22Rv1 (cell line): ENCODE data around the gene GP5.

Experiments
- H3K27ac ChIP-seq: fragments of 450-650 bp; 2 replicates; pipeline ENCODE4 v1.5.1; 2017
- ZFX ChIP-seq: fragments of 450-650 bp; IDR thresholded peaks from 2 replicates; pipeline ENCODE4 v1.6.1; 2017; ENCODE audit warnings: antibody characterized with exemption, borderline replicate concordance
- TF ChIP-seq, protein P1 (sequence below): fragments of 450-650 bp; IDR thresholded peaks from 2 replicates; pipeline ENCODE4 v1.5.1; 2017; ENCODE audit warnings: mild to moderate bottlenecking

GP5 gene, protein sequence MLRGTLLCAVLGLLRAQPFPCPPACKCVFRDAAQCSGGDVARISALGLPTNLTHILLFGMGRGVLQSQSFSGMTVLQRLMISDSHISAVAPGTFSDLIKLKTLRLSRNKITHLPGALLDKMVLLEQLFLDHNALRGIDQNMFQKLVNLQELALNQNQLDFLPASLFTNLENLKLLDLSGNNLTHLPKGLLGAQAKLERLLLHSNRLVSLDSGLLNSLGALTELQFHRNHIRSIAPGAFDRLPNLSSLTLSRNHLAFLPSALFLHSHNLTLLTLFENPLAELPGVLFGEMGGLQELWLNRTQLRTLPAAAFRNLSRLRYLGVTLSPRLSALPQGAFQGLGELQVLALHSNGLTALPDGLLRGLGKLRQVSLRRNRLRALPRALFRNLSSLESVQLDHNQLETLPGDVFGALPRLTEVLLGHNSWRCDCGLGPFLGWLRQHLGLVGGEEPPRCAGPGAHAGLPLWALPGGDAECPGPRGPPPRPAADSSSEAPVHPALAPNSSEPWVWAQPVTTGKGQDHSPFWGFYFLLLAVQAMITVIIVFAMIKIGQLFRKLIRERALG

DNA sequence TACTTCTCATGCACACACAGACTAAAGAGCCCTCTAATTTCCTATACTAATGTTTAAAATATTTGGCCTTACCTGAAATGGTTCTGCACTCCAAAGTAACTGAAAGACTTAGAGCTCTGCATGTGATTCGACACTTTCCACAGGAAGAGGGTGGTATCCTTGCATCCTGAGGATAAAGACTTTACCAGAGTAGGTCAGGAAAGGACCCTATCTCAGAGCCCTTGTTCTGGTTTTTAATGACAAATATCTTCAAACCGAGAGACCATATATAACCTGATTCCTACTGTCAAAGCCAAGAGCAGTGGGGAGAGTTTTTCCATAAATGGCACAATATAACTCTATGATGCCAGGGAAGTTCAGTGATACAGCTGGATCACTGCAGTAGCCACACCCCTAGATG, at the start of gene GP5:
Gene GP5 (minus strand): TSS at position 101 of the 400 bp plus-strand sequence. CDS start 984 bp downstream, outside the sequence.
- TF ChIP-seq ZFX = no peak
- TF ChIP-seq, protein P1, sequence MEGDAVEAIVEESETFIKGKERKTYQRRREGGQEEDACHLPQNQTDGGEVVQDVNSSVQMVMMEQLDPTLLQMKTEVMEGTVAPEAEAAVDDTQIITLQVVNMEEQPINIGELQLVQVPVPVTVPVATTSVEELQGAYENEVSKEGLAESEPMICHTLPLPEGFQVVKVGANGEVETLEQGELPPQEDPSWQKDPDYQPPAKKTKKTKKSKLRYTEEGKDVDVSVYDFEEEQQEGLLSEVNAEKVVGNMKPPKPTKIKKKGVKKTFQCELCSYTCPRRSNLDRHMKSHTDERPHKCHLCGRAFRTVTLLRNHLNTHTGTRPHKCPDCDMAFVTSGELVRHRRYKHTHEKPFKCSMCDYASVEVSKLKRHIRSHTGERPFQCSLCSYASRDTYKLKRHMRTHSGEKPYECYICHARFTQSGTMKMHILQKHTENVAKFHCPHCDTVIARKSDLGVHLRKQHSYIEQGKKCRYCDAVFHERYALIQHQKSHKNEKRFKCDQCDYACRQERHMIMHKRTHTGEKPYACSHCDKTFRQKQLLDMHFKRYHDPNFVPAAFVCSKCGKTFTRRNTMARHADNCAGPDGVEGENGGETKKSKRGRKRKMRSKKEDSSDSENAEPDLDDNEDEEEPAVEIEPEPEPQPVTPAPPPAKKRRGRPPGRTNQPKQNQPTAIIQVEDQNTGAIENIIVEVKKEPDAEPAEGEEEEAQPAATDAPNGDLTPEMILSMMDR = no peak
- no peak within 1 kb of the TSS for H3K27ac ChIP-seq

DNA sequence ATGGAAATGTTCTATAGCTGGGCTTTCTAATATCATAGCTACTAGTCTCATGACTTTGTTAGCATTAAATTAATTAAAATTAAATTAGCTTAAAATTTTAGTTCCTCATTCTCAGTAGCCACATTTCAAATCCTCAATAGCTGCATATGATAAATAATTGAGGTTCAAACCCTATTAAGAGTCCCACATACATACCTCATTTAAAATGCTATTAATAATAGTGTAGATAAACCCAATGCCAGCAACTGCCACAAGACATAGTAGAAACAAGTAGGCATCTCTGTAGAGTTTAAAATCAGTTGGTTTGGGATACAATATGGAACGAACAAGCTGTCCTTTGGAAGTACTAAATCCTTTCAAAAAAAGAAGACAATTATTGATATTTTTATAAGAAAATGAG, 48.6 kb upstream of the GP5 start:
- no peak overlapping the region for H3K27ac ChIP-seq
- no peak for TF ChIP-seq ZFX

DNA sequence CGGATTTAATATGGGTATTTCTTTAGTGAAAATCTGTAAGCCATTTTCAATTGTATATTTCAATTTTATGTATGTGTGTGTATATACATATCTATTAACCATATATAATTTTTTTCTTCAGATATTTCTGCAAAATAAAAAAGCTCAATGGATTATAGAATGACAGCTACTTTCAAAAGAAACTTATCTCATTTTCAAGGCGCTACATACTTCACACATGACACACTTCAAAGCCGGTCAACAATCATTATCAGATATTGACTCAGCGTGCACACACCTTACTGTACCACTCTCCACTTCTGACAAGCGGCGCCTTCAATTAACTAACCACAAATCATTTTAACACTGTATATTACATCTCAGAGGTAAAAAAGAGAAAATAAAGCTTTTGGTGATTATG, 48.1 kb upstream of the GP5 start:
- H3K27ac ChIP-seq = no peak overlapping the region
- TF ChIP-seq, protein P1 = no peak
- no peak for TF ChIP-seq ZFX

DNA sequence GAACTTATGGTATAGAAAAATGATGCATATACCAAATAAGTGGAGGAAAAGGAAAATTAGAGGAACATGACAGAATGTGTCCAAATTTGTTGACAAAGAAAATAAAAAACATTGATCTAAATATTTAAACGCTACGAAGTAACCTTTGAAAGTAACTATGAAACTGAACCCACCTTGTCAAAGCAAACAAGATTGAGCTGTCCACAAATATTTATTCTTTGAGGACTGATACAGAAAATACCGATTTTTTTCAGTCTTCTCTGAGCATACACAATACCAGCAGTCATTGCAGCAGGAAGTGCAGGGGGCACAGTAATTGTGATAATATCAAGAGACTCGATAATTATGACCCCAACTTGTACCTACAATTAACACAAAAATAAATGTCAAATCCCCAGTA, 47.7 kb upstream of the GP5 start:
- TF ChIP-seq ZFX = no peak
- TF ChIP-seq, protein P1 = no peak
- no peak overlapping the region for H3K27ac ChIP-seq

DNA sequence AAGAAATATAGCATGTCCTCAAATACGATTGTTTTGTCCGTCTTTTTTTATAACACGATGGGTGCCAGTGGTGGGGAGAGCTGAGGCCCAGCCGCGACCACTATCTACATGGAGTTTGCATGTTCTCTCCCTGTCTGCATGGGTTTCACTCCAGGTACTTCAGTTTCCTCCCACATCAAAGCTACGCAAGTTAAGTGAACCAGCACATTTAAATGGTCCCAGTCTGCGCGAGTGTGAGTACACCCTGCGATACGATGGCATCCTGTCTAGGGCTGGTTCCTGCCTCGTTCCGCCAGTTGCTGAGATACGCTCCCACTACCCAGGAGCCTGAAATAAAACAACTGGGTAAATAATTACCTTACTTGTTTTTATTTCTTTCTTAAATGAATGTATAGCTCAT, 47.1 kb upstream of the GP5 start:
- no peak overlapping the region for H3K27ac ChIP-seq
- TF ChIP-seq, protein P1 = no peak
- TF ChIP-seq ZFX = no peak

DNA sequence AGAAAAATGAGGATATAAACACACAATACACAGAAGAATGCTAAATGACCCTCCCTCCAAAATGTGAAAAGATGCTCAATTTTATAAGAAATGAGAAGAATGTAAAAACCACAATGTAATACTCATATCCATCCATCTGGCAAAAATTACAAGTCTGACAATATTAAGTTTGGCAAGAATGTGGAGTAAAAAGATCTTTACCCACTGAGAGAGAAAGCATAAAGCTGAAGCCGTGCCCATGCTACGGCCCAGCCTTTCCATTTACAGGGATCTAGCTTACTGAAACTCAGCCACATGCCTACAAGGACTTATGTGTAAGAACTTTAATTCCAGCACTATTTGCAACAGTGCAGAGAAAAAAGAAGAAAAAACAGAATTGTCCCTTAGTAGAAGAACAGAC, 44.8 kb upstream of the GP5 start:
- no peak for TF ChIP-seq ZFX
- TF ChIP-seq, protein P1 = no peak
- no peak overlapping the region for H3K27ac ChIP-seq

DNA sequence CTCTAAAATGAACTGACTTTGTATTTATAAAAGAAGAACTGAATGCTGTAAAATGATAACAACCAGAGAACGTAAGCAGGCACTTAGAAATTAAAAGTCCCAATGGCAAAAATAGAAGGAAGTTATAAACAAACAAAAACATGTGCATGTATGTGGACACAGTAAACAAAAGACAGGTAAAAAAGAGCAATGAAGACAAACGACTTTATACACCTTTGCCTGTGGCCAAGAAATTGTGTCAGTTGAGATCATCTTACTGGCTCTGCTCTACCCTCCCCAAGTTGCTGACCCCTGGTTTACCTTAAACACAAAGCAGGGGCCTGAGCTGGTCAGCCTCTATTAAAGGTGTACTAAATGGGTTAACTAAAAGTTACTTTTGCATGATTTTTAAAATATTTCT, 41.7 kb upstream of the GP5 start:
- H3K27ac ChIP-seq = no peak overlapping the region
- TF ChIP-seq, protein P1 = no peak
- TF ChIP-seq ZFX = no peak
